Activated T-helper 1 cell treated with anti-CD3 and anti-CD28 coated beads, Interleukin-12 subunit alpha, Interleukin-12 subunit beta, Interleukin-2, Interleukin-4 antibody, amounts not matched to agents 30 ng/mL and 10 ng/mL and 1 ng/mL, durations not matched to agents 14 hours and 24 hours and 36 hours (primary cell): ENCODE data around the gene TBC1D19. TPM values are rescaled to one million over a fixed set of nuclear protein-coding genes. Genes with fewer than 3 reads are reported as not detected.

Source experiments
- DNase-seq: peaks from one replicate; pipeline ENCODE4 v3.0.0; 2021; ENCODE audit warnings: low spot score
- H3K27ac Mint-ChIP-seq: one replicate; pipeline ENCODE4 v1.8.0; 2021; ENCODE audit warnings: mild to moderate bottlenecking, mixed read lengths
- H3K27me3 Mint-ChIP-seq: one replicate; pipeline ENCODE4 v1.8.0; 2022; ENCODE audit warnings: mild to moderate bottlenecking, moderate library complexity, mixed read lengths; ENCODE audit not compliant: insufficient read depth
- H3K36me3 Mint-ChIP-seq: one replicate; pipeline ENCODE4 v1.8.0; 2021; ENCODE audit warnings: low read depth, mixed read lengths
- H3K4me1 Mint-ChIP-seq: one replicate; pipeline ENCODE4 v1.8.0; 2021; ENCODE audit warnings: low read depth, mixed read lengths
- H3K4me3 Mint-ChIP-seq: one replicate; pipeline ENCODE4 v1.8.0; 2021; ENCODE audit warnings: mild to moderate bottlenecking, moderate library complexity, mixed read lengths
- H3K9me3 Mint-ChIP-seq: one replicate; pipeline ENCODE4 v1.8.0; 2021; ENCODE audit warnings: mixed read lengths
- intact Hi-C: fragments of 100-400 bp; cut with micrococcal nuclease; formaldehyde crosslinking; loops from one replicate; pipeline ENCODE4 v1.15.1; 2024
- total RNA-seq: library from RNA; stranded (reverse); gene quantifications from 2 replicates; pipeline ENCODE4 v1.2.3, GENCODE V29; 2022

TBC1D19 gene
- total RNA-seq, 1 donor from 2014 or later = 4.3 TPM

DNA sequence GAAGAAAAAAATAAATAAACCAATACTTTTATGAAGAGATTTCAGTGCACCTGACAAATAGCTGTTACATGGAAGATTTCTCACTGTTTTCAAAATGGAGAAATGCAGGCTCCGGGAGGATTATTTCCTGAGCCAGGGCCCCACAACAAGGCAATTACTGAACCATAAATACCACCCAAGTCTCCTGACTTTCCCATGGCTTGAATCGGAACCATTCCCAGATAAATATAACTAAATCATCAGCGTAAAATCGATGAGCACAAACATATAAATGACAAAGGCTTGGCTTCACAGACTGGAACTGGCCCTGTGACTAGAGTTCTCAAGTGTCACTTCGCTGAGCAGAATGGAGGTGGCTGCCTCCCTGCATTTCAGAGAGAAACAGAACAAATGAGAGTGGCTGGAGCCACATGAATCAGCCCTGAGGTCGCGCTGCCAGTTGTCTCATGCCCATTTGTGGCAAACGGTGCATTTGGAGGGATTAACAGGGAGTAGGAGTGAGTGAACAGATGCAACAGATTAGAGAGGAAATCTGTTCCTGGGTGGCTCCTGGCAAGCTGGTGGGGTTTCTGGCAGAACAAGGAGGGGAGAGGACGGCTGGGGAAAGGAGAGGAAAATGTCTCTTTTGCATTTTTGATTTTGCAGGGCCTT lies 219.5 kb downstream of the TBC1D19 start:
- H3K9me3 Mint-ChIP-seq = no peaks in the 10 kb centered on the region
- H3K27me3 Mint-ChIP-seq = no peaks in the 10 kb centered on the region
- no peak overlapping the region for H3K4me3 Mint-ChIP-seq
- no peaks in the 10 kb centered on the region for H3K36me3 Mint-ChIP-seq
- intact Hi-C loops = no loop called here
- H3K27ac Mint-ChIP-seq = no peak overlapping the region
- no peak for DNase-seq
- H3K4me1 Mint-ChIP-seq = no peaks in the 10 kb centered on the region

DNA sequence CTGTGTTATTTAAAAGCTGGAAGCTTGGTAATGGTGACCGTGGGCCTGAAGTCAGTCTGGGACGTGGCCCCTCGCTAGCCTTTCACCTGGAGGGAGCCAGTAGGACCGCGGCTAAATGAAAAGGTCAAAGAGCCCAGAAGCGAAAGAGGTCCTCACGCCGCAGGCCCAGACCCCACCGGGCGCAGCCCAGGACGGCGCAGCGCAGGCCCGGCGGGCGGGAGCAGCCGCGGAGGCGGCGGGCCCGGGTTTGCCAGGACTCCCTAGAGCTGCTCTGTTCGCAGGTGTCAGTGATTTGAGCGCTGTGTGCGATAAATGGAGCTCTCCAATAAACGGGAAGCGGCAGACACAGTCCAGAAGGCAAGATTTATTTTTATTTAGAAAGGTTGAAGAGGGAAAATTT lies 220.6 kb downstream of the TBC1D19 start:
- no peak for DNase-seq
- no peak overlapping the region for H3K4me3 Mint-ChIP-seq
- no peaks in the 10 kb centered on the region for H3K27me3 Mint-ChIP-seq
- H3K27ac Mint-ChIP-seq = no peak overlapping the region
- no peaks in the 10 kb centered on the region for H3K36me3 Mint-ChIP-seq
- H3K4me1 Mint-ChIP-seq = no peaks in the 10 kb centered on the region
- H3K9me3 Mint-ChIP-seq = no peaks in the 10 kb centered on the region
- intact Hi-C loops = no loop called here

DNA sequence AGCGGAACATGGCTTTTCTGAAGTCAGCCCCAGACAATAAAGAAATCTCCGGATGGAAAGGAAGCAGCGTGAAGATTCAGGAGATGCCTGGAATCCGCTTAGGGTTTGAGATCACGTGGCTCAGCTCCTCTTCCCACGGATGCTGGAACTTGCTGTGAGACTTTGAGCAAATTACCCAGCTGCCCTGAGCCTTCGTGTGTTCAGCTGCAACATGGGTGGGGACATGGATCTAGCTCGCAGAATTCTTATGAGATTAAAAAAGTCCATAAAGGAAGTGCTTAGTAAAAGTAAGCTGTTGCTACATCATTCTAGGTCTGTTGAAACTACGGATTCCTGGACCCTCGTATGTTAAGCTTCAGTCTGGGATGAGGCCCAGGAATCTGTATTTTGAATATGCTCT lies 221.0 kb downstream of the TBC1D19 start:
- H3K36me3 Mint-ChIP-seq = no peaks in the 10 kb centered on the region
- no peak overlapping the region for H3K4me3 Mint-ChIP-seq
- no peak for DNase-seq
- H3K4me1 Mint-ChIP-seq = no peaks in the 10 kb centered on the region
- H3K9me3 Mint-ChIP-seq = no peaks in the 10 kb centered on the region
- H3K27ac Mint-ChIP-seq = no peak overlapping the region
- H3K27me3 Mint-ChIP-seq = no peaks in the 10 kb centered on the region
- intact Hi-C loops = no loop called here

Other genes starting within 250 kb of the TBC1D19 start
- not detected in 2 replicates for gene CCKAR, start 93.6 kb upstream of the TBC1D19 start, total RNA-seq